Measurements from ENCODE around the gene GNE.
"Not testable (repeated sequence)": the region's sequence is repeated elsewhere in the genome, so short reads cannot be mapped to it uniquely, and the experiment has no call there.

GNE gene

GRCh38 chr9:36208521-36209253 is 49.6 kb downstream of the GNE start:
- DNase-seq (ENCODE audit: low read depth, low spot score): no peak

- no peak for DNase-seq (ENCODE audit: low read depth, low spot score)
Measured at GRCh38 chr9:36207546-36208012, 50.7 kb downstream of the GNE start.

- no peak for DNase-seq (ENCODE audit: low read depth, low spot score)
Measured at GRCh38 chr9:36207016-36207415, 51.2 kb downstream of the GNE start.

- no peak for DNase-seq (ENCODE audit: low read depth, low spot score)
Measured at GRCh38 chr9:36204906-36205547, 53.2 kb downstream of the GNE start.

GRCh38 chr9:36194326-36195000 is 63.8 kb downstream of the GNE start:
- DNase-seq (ENCODE audit: low read depth, low spot score): no peak

- DNase-seq (ENCODE audit: low read depth, low spot score): no peak
Measured at GRCh38 chr9:36193023-36193422, 65.2 kb downstream of the GNE start.

GRCh38 chr9:36192196-36192595 is 66.1 kb downstream of the GNE start:
- no peak for DNase-seq (ENCODE audit: low read depth, low spot score)

- DNase-seq (ENCODE audit: low read depth, low spot score): no peak
Measured at GRCh38 chr9:36191686-36192085, 66.6 kb downstream of the GNE start.

- DNase-seq (ENCODE audit: low read depth, low spot score): peak; percentile 10
Measured at GRCh38 chr9:36191290-36191645, 67.0 kb downstream of the GNE start.

GRCh38 chr9:36190388-36191289 is 67.6 kb downstream of the GNE start, which contains the start of gene CLTA:
Gene CLTA, plus strand, starts transcription at chr9:36190921. Its CDS starts 136 bp downstream, at chr9:36191057.
- peak; percentile 87 for DNase-seq (ENCODE audit: low read depth, low spot score)

GRCh38 chr9:36189976-36190375 is 68.3 kb downstream of the GNE start:
- DNase-seq (ENCODE audit: low read depth, low spot score): no peak

- DNase-seq (ENCODE audit: low read depth, low spot score): no peak
Measured at GRCh38 chr9:36188212-36188611, 70.0 kb downstream of the GNE start.

- no peak for DNase-seq (ENCODE audit: low read depth, low spot score)
Measured at GRCh38 chr9:36187414-36187813, 70.8 kb downstream of the GNE start.

GRCh38 chr9:36180243-36180642 is 78.0 kb downstream of the GNE start:
- DNase-seq (ENCODE audit: low read depth, low spot score): not testable (repeated sequence)

GRCh38 chr9:36177571-36177970 is 80.7 kb downstream of the GNE start:
- no peak for DNase-seq (ENCODE audit: low read depth, low spot score)

GRCh38 chr9:36176496-36176895 is 81.8 kb downstream of the GNE start:
- not testable (repeated sequence) for DNase-seq (ENCODE audit: low read depth, low spot score)

GRCh38 chr9:36175209-36175608 is 83.0 kb downstream of the GNE start:
- DNase-seq (ENCODE audit: low read depth, low spot score): not testable (repeated sequence)

GRCh38 chr9:36174731-36175130 is 83.5 kb downstream of the GNE start:
- no peak for DNase-seq (ENCODE audit: low read depth, low spot score)

- DNase-seq (ENCODE audit: low read depth, low spot score): no peak
Measured at GRCh38 chr9:36174271-36174670, 84.0 kb downstream of the GNE start.

GRCh38 chr9:36173861-36174260 is 84.4 kb downstream of the GNE start:
- no peak for DNase-seq (ENCODE audit: low read depth, low spot score)

- no peak for DNase-seq (ENCODE audit: low read depth, low spot score)
Measured at GRCh38 chr9:36170531-36170930, 87.7 kb downstream of the GNE start.

GRCh38 chr9:36169708-36170107 is 88.5 kb downstream of the GNE start:
- no peak for DNase-seq (ENCODE audit: low read depth, low spot score)
